ENCODE results near the gene BCAN.
"Not testable (repeated sequence)": the region's sequence is repeated elsewhere in the genome, so short reads cannot be mapped to it uniquely, and the experiment has no call there.

The BCAN gene, protein sequence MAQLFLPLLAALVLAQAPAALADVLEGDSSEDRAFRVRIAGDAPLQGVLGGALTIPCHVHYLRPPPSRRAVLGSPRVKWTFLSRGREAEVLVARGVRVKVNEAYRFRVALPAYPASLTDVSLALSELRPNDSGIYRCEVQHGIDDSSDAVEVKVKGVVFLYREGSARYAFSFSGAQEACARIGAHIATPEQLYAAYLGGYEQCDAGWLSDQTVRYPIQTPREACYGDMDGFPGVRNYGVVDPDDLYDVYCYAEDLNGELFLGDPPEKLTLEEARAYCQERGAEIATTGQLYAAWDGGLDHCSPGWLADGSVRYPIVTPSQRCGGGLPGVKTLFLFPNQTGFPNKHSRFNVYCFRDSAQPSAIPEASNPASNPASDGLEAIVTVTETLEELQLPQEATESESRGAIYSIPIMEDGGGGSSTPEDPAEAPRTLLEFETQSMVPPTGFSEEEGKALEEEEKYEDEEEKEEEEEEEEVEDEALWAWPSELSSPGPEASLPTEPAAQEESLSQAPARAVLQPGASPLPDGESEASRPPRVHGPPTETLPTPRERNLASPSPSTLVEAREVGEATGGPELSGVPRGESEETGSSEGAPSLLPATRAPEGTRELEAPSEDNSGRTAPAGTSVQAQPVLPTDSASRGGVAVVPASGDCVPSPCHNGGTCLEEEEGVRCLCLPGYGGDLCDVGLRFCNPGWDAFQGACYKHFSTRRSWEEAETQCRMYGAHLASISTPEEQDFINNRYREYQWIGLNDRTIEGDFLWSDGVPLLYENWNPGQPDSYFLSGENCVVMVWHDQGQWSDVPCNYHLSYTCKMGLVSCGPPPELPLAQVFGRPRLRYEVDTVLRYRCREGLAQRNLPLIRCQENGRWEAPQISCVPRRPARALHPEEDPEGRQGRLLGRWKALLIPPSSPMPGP

DNA sequence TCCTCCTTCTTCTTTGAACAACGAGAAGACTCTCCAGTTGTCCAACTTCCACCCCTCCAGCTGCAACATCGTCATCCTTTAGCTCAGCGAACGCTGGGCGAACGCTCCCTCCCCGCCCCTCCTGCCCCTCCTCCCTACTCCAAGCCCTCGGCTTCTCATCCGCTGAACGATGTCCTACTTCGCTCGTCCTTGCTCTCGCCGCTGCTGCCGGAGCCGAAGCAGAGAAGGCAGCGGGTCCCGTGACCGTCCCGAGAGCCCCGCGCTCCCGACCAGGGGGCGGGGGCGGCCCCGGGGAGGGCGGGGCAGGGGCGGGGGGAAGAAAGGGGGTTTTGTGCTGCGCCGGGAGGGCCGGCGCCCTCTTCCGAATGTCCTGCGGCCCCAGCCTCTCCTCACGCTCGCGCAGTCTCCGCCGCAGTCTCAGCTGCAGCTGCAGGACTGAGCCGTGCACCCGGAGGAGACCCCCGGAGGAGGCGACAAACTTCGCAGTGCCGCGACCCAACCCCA is at the start of gene BCAN:
Gene BCAN (plus strand): TSS at position 357 of the 504 bp plus-strand sequence. CDS start 3,938 bp downstream, outside the sequence.
- DNase-seq: no peak

DNA sequence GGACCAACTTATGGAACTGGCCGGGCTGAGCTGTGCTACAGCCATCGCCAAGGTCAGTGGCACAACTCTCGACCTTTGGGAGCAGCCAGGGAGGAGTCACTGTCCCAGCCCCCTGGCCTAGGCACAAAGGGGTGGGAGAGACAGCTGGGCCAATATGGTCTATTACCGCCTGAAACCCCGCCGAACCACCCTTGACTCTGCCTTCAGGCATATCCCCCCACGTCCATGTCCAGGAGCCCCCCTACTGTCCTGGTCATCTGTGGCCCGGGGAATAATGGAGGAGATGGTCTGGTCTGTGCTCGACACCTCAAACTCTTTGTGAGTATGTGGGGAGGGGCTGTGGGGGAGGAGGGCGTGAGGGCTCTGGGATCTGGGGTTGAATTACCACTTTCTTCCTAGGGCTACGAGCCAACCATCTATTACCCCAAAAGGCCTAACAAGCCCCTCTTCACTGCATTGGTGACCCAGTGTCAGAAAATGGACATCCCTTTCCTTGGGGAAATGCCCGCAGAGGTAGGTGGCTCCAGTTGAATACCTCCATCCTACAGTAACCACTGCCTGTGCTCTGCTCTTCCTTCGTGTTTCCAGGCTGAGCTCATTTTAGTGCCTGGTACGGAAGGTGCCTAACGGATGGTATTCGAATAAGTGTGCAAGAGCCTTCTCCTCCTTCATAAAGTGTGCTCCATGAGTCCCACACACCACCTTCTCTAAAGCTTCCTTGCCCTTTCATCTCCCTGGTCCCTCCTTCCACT is 49.6 kb upstream of the BCAN start:
- no peak for DNase-seq

DNA sequence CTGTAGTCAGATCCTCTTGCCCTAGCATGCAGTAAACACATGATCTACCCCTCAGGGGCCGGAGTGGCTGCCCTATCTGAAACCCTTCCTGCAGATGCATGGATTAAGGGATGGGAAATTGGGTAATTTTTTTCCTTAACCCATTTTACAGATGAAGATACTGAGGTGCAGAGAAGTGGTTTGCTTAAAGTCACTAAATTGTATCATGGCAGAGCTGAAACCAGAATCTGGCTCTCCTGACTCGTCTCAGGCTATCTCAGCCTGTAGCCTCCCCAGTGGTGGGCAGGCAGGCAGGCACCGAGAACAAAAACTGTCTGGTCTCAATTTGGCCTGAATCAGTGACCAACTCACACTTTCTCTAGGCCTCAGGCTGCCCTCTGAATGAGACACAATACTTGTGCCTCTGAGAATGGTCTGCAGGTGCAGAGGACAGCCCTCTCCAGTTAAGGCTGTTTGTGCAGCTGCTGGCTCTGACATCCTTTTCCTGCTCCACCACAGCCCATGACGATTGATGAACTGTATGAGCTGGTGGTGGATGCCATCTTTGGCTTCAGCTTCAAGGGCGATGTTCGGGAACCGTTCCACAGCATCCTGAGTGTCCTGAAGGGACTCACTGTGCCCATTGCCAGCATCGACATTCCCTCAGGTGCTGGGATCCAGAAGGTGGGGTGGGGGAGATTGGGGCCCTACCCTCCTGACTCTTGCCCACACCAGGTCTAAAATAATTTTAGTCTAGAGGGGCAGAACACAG is 48.8 kb upstream of the BCAN start:
- no peak for DNase-seq

DNA sequence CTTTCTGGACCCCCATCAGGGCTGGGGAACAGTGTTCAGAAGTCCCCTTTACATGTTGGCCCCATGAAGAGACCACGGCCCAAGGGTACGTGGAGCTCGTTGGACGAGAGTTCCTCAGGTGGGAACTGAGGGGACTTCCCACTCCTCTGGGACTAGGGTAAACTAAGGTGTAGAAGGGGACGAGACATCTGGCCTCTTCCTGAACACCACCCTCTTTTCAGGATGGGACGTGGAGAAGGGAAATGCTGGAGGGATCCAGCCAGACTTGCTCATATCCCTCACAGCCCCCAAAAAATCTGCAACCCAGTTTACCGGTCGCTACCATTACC is 48.3 kb upstream of the BCAN start:
- no peak for DNase-seq

DNA sequence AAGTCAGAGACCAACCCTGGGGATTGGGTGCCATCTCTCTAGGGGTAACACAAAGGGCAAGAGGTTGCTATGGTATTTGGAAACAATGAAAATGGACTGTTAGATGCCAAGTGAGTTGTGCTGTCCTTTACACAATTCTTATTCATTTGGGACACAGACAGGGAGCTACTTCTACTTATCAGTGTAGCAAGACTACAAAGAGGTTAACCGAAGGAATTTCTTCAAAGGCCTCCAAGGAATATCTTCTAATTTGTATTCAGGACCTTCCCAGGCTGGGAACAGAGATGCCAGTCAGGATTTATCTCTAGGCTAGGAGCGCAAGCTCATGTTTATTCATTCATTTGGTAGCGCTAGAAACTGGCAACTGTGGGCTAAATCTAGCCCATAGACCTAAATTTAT is 47.7 kb upstream of the BCAN start:
- no peak for DNase-seq

DNA sequence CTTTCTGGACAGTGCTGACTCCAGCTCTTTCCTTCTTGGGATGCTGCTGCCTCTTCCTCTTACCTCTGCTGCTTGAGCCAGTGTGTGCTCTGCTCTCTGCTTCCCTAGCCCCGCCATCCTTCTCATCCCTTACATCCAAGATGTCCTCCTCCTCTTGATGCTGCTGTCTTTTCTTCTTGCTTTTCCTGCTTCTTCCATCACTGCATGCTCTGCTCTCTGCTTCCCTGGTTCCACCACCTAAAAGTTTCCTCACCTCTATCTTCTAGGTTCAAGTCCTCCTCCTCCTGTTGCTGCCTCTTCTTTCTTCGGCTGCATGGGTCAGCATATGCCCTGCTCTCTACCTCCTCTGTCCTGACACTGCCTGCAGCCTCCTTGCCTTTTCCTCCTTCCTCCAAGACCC is 46.9 kb upstream of the BCAN start:
- no peak for DNase-seq

DNA sequence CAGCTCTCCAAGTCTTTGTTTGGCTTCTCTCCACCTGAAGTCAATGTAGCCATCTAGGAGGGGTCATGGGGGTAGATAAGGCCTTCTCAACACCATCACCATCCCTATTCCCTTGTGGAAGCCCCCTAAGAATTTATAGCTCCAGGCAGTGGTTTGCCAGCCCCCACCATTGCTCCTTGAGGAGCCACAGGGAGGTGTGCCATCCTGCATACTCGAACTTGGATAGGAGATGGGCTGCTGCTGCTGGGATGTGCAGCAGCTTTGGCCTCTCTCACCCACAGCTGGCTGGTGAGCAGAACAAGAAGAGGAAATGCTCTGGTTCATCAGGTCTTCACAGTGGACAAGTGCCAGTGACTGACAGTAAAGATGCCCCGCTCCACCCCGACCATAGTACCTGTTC is 45.5 kb upstream of the BCAN start:
- DNase-seq: no peak

DNA sequence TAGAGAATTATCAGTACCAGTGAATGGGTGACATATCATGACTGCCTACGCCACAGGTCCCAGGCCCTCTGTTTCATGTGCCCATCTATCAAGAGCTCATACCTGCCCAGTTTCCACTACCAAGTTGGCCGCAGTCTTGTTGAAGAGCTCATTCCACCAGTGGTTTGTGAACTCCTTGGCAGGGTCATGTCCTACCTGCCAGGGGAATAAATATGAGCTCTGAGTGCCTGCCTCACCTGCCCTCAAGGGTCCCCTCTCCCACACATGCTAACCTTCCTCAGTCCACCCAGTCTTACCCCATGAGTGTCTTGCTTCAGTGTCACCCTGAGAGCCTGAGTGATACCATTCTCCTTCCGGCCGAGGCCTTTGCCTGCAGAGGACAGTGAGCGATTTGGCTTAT is 43.8 kb upstream of the BCAN start:
- no peak for DNase-seq

DNA sequence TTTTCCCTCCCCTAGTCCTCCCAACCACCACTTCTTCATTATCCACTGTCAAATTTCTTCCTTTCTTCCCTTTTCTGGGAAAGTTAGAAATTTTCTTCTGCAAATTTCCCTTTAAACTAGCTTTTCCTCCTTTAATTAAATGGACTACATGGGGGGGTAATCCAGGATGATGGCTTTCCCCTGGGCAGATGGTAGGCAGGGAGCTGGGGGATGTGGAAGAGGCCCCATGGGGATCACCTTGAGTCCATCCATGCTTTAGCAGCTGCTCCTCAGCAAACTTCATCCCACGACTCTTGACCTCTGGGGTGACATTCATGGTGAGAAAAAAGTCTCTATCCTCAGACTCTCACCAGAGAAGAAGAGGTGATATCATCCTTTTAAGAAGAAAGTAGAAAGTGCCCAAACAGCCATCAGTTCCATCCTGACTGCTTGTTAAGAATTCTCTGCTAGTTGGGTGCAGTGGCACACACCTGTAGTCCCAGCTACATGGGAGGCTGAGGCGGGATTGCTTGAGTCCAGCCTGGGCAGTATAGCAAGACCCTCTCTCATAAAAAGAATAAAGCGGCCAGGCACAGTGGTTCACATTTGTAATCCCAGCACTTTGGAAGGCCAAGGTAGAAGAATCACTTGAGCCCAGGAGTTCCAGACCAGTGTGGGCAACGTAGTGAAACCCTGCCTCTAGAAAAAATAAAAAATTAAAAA is 43.0 kb upstream of the BCAN start:
- no peak for DNase-seq

DNA sequence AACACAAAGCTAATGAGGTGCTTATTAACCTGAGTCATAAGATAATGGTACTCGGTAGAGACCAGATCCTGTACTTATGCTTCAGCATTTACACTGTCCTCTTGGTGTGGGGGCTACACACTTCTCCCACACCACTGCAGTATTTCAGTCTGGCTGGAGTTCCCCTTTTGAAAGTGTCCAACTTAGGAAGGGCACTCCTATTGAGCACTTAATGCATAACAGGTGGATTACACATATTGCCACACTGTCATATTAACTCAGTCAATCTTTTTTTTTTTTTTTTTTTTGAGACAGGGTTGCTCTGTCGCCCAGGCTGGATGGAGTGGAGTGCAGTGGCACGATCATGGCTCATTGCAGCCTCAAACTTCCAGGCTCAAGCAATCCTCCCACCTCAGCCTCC is 42.1 kb upstream of the BCAN start:
- no peak for DNase-seq

DNA sequence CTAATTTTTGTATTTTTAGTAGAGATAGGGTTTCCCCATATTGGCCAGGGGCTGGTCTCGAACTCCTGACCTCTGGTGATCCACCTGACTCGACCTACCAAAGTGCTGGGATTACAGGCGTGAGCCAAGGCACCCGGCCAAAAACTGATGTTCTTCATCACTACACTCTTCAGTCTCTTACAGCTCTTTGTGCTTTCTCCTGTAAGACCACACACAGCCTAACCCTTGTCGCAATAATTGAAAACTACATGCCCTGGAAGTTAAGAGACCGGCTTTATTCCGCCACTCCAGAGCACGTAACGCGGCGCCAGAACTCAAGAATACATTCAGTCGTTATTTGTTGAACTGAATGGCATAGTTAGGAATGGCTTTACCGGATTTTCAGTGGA is 41.2 kb upstream of the BCAN start:
- no peak for DNase-seq

DNA sequence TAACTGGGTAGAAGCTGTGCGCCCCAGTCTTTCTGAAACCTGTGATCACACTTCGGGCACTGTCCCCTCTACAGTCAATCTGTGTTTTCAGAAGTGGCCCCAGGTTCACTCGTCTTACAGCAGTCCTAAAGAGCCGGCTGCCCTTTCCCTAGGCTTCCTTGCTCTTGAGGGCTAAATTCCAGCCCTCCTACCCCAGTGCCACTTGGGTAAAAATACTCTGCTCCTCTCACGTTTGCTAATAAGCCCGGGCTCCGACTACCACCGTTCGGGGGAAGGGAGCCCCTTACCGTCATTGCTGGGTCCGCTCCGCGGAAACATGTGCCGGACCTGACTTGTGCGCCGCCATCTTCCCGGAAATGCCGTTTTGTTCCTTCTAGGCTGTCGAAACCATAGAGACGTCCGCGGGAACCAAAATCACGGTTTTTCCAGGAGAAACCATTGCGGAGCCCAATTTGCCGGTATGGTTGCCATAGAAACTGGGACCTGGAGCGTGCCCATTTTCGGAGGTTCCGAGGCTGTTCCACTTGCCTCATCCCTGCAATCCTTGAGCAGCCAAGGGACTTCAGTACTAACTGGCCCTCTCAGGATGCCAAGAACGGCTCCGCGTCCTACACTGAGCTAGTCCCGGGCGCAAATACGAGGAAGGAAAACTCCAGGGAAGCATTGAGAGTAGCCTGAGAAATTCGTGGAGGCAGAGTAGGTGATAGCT is 40.6 kb upstream of the BCAN start, which contains the start of gene GPATCH4:
Gene GPATCH4 (minus strand): TSS at position 358 of the 709 bp plus-strand sequence.
- peak; percentile 70 for DNase-seq

DNA sequence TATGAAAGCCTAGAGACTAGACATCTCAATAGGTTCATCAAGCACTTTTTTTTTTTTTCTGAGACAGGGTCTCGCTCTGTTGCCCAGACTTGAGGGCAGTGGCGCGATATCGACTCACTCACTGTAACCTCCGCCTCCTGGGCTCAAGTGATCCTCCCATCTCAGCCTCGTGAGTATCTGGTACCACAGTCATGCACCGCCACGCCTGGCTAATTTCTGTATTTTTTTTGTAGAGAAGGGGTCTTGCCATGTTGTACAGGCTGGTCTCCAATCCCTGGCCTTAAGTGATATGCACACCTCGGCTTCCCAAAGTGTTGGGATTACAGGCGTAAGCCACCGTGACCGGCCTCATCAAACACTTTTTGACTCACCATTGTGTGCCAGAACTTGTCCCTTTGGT is 40.0 kb upstream of the BCAN start:
- DNase-seq: no peak

DNA sequence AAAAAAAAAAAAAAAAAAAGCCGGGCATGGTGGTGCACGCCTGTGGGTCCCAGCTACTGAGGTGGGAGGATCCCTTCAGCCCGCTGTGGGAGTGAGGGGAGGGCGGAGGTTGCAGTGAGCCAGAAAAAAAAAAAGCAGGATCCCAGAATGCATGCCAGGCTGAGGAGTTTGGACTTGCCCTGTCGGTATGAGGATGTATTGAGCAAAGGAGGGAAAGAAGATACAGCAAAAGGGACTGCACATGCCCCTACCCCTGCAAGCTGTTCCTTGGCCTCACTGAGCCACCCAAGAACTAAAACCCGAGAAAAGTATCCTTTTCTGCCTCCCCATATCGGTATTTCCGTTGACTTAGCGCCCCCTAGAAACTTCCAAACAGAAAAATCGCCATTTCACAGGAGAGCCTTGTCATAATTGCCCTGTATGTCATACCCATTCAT is 39.3 kb upstream of the BCAN start:
- DNase-seq: no peak

DNA sequence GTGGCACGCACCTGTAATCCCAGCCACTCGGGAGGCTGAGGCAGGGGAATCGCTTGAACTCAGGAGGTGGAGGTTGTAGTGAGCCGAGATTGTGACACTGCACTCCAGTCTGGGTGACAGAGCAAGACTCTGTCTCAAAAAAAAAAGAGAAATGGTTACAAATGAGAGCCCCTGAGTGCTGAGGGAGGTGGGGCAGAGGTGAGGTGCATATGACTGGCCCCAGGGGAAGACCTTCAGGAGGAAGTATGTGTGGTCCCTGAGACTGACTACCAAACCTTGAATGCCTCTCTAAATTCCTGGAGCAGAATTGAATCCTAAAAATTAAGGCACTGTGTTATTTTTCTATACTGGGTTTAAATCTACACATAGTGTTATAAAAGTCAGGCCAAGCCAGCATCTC is 34.6 kb upstream of the BCAN start:
- DNase-seq: not testable (repeated sequence)

DNA sequence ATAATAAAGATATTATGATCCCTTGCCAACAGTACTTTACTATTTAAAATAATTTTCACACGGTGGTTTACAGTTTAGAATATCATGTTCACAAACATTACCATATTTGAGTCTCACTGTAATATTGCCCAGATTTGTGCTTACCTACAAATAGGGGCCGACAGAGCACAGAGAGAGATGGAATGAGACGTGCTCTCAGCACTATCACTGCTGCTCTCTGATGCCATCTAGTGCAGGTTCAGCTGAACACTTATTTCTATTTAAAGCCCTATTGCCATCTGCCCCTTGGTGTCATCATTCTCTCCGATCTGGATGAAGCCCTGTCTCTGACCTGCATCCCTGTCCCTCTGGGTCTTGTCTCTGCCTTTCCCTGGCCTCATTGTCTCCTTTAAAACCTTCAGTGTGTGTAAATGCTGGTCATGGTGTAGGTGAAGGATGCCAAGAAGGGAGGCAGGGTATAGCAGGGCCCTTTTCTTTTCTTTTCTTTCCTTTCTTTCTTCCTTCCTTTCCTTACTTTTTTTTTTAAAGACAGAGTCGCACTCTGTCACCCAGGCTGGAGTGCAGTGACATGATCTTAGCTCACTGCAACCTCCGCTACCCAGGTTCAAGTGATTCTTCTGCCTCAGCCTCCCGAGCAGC is 33.8 kb upstream of the BCAN start:
- no peak for DNase-seq

DNA sequence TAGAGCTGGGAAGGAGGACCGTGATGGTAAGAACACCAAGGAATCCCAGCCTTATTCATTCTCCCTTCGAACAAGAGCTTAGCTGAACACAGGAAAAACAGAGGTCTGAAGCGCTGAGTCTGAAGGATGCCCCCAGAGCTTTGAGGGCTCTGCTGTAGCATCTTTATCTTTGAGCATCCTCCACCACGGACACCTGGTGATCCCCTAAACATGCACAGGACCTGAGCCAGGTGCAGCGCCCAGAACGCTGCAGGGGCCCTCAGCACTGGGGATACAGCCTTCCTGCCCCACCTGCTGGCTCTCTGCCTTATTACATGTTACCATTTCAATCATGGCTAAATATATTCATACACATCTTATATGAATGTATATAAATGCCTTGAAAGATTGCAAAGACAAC is 32.9 kb upstream of the BCAN start:
- DNase-seq: peak; percentile 58

DNA sequence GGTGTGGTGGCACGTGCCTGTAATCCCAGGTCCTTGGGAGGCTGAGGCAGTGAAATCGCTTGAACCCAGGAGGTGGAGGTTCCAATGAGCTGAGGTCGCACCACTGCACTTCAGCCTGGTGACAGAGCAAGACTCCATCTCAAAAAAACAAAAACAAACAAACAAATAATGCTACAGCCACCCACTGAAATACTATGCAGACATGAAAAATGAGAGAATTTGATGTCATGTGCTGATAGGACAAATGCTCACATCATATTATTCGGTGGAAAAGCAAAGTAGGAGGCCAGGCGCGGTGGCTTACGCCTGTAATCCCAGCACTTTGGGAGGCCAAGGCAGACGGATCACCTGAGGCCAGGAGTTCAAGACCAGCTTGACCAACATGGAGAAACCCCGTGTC is 31.8 kb upstream of the BCAN start:
- not testable (repeated sequence) for DNase-seq

DNA sequence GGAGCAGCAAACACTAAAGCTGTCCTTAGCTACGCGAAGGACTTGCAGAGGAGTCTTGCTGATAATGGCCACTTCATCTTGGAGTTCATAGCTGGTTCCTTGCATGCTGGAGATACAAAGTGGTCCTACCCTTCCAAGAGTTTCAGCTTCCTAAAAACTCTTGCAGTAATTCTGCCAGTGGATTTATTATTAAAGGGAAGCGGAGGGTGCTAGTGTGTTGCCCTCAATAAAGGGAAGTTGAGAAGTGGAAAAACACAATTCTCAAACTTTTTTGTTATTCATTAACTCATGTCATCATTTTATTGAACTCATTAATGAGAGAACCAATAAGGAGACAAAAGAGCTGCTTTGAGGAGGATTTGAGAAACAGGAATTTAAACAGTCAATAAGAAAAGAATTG is 29.3 kb upstream of the BCAN start:
- no peak for DNase-seq

DNA sequence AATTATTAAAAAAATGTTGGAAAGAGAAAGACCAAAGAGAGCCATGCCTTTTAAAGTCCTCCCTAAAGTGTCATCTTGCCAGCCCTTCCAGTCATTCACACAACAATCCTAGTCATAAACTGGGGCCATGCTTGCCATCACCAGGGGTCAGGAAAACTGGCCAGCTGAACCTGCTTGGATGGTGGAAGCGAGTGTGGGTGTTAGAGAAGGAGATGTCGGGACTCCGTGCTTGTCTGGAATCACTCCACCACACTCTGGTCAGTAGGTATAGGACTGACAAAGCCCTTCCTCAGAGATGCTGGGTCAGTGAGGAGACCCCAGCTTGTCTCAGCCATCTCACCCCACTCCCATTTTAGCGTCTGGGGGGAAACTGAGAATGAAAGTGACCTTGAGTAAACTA is 26.0 kb upstream of the BCAN start:
- DNase-seq: no peak

DNA sequence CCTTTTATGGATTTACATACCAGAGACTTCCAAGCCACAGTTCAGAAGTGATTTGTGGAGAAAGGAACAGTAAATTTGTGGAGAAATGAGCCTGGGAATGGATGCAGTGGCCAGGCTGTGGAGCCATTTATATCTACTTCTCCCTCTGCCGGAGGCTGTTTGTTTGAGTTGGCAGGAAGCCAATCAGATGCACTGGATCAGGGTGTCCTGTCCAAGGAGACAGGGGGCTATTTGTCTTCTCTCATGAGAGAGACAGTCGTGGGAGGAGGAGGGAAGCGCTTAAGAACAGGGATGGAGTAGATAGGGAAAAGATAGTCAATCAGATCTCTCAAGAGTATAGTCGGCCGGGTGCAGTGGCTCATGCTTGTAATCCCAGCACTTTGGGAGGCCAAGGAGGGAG is 25.5 kb upstream of the BCAN start:
- no peak for DNase-seq
